Fibroblast of mammary gland (primary cell): ENCODE results near the gene EOLA1.
"Not testable (repeated sequence)": the region's sequence is repeated elsewhere in the genome, so short reads cannot be mapped to it uniquely, and the experiment has no call there.

Experiments used
- DNase-seq: peaks from one replicate; pipeline ENCODE4 v3.0.0-alpha.2; 2010; ENCODE audit warnings: low read depth
- H3K4me3 ChIP-seq: 2 replicates; pipeline ENCODE4 v1.5.1; 2011; ENCODE audit warnings: low read depth, mild to moderate bottlenecking, low read length, moderate library complexity; ENCODE audit not compliant: control insufficient read depth
- CTCF ChIP-seq: conservative IDR thresholded peaks from 2 replicates; pipeline ENCODE4 v1.5.1; 2011; ENCODE audit warnings: low read depth, low read length, inconsistent platforms; ENCODE audit not compliant: control insufficient read depth, insufficient read depth

The EOLA1 gene

GRCh38 chrX:149522916-149523315, 17.9 kb upstream of the EOLA1 start:
- no peak for DNase-seq
- no peak for TF ChIP-seq CTCF
- no peak overlapping the region for H3K4me3 ChIP-seq

- not testable (repeated sequence) for H3K4me3 ChIP-seq
- DNase-seq, result peak; percentile 61
Observed at GRCh38 chrX:149525389-149525788, 15.4 kb upstream of the EOLA1 start.

- not testable (repeated sequence) for H3K4me3 ChIP-seq, DNase-seq
Observed at GRCh38 chrX:149525903-149526302, 14.9 kb upstream of the EOLA1 start.

GRCh38 chrX:149526318-149527033, 14.3 kb upstream of the EOLA1 start:
- not testable (repeated sequence) for H3K4me3 ChIP-seq, DNase-seq

- TF ChIP-seq CTCF, result peak; percentile 57
- H3K4me3 ChIP-seq, result no peak overlapping the region
- peak; percentile 31 for DNase-seq
Observed at GRCh38 chrX:149527705-149528104, 13.1 kb upstream of the EOLA1 start.

GRCh38 chrX:149528381-149528780, 12.4 kb upstream of the EOLA1 start:
- TF ChIP-seq CTCF, result no peak
- H3K4me3 ChIP-seq, result no peak overlapping the region
- DNase-seq, result no peak

GRCh38 chrX:149531599-149531998, 9.2 kb upstream of the EOLA1 start:
- peak; percentile 8 for DNase-seq
- no peak overlapping the region for H3K4me3 ChIP-seq
- TF ChIP-seq CTCF, result no peak

GRCh38 chrX:149532868-149533267, 7.9 kb upstream of the EOLA1 start:
- not testable (repeated sequence) for H3K4me3 ChIP-seq, DNase-seq

- H3K4me3 ChIP-seq, DNase-seq: not testable (repeated sequence)
Observed at GRCh38 chrX:149533999-149534398, 6.8 kb upstream of the EOLA1 start.

GRCh38 chrX:149534926-149535602, 5.7 kb upstream of the EOLA1 start:
- DNase-seq, H3K4me3 ChIP-seq: not testable (repeated sequence)

- not testable (repeated sequence) for DNase-seq, H3K4me3 ChIP-seq
Observed at GRCh38 chrX:149537474-149537873, 3.3 kb upstream of the EOLA1 start.
